Pancreas (tissue), 10 donors: ENCODE data around the gene WNK2. TPM values are rescaled to one million over a fixed set of nuclear protein-coding genes. Genes with fewer than 3 reads are reported as not detected.

ENCODE experiments used
- ATAC-seq, 4 donors: fragments of 200-7000 bp; cut with Tn5 transposase; one replicate each; pipeline versions ENCODE4 v1.8.0 to v1.9.1; 2020; ENCODE audit warnings: mild to moderate bottlenecking in 4 of 4, moderate library complexity in 4 of 4
- DNase-seq, 6 donors: peaks; one replicate each; pipeline ENCODE4 v3.0.0-alpha.2; 2020
- FAIRE-seq: peaks from 2 replicates; lab custom pipeline; 2012; peaks lifted over from hg19 to GRCh38; lab: Jason Lieb, UNC
- H3K27ac ChIP-seq, 4 donors: fragments of 200-600 bp; sonication (generic); 1 replicate in 3 of 4; 2 replicates in 1 of 4; pipeline versions ENCODE4 v1.5.0 to v1.8.0; 2020
- H3K27me3 ChIP-seq, 4 donors: fragments of 200-600 bp; one replicate each; pipeline ENCODE4 v1.8.0; 2021
- H3K36me3 ChIP-seq, 3 donors: fragments of 200-600 bp; sonication (generic) in 1 of 3; one replicate each; pipeline versions ENCODE4 v1.5.0 to v1.8.0; 2020 to 2021
- H3K4me1 ChIP-seq, 3 donors: fragments of 200-600 bp; one replicate each; pipeline ENCODE4 v1.8.0; 2021
- H3K4me3 ChIP-seq, 4 donors: fragments of 200-600 bp; sonication (generic) in 2 of 4; one replicate each; pipeline versions ENCODE4 v1.5.0 to v1.8.0; 2020 to 2021
- H3K9me3 ChIP-seq, 4 donors: fragments of 200-600 bp; one replicate each; pipeline ENCODE4 v1.8.0; 2021
- WGBS, 2 donors: extraction: QIAGEN DNeasy Blood & Tissue Kit; methylation state at CpG; one replicate each; pipeline ENCODE4 v1.1.7; 2013; 5-methylcytosine and 5-hydroxymethylcytosine counted together
- intact Hi-C, 3 donors: fragments of 100-400 bp; cut with DNase I; formaldehyde crosslinking; loops; one replicate each; pipeline versions ENCODE4 v1.11.1 to v1.14.2; 2022
- polyA plus RNA-seq, 2 donors: library from polyadenylated mRNA; stranded (reverse); fragments of 200-250 nt; gene quantifications; one replicate each; pipeline ENCODE4 v1.2.3, GENCODE V29; 2013
- total RNA-seq, 6 donors: library from RNA; stranded (reverse); fragmentation: NEBNext Ultra II Directional in 4 of 6; extraction: Animal tissue kit (Norgen Biotek cat#: 25700) in 4 of 6; gene quantifications; one replicate each; pipeline versions ENCODE4 v1.2.1 to v1.2.4, GENCODE V29; 2021 to 2023
- TF ChIP-seq, protein P1 (sequence below), 4 donors: fragments of 200-600 bp; sonication (generic) in 3 of 4; IDR thresholded peaks; one replicate each; pipeline versions ENCODE4 v1.5.0 to v1.8.0; 2021; ENCODE audit warnings: antibody characterized with exemption in 4 of 4
- donor health status: healthy with polysubstance abuse.
- donor health status: DM: no; HTN: no; CAD: no; lungs with moderate emphysema.
- donor health status: DM: no; HTN: no; CAD: no.
- donor health status: control.
- donor health status: control.
- donor health status: Bipolar disorder and iron deficiency.
- donor health status: DM: yes; HTN: yes; CAD: no.
- donor health status: DM: no; HTN: no; CAD: no.
- donor health status: DM: no; HTN: no; CAD: no.
- donor health status: DM: yes; HTN: yes; CAD: no.

Gene WNK2
- total and polyA plus RNA-seq, 8 donors = 53.5 to 121 (median 89.4) TPM

GRCh38 chr9:93194221-93194625, 10.3 kb downstream of the WNK2 start:
- no peak for DNase-seq
- no peak overlapping the region for H3K4me3 ChIP-seq
- H3K4me1 ChIP-seq = peaks cover 42 to 51% (median 50%) of the 10 kb centered on the region in 3 donors
- TF ChIP-seq, protein P1, sequence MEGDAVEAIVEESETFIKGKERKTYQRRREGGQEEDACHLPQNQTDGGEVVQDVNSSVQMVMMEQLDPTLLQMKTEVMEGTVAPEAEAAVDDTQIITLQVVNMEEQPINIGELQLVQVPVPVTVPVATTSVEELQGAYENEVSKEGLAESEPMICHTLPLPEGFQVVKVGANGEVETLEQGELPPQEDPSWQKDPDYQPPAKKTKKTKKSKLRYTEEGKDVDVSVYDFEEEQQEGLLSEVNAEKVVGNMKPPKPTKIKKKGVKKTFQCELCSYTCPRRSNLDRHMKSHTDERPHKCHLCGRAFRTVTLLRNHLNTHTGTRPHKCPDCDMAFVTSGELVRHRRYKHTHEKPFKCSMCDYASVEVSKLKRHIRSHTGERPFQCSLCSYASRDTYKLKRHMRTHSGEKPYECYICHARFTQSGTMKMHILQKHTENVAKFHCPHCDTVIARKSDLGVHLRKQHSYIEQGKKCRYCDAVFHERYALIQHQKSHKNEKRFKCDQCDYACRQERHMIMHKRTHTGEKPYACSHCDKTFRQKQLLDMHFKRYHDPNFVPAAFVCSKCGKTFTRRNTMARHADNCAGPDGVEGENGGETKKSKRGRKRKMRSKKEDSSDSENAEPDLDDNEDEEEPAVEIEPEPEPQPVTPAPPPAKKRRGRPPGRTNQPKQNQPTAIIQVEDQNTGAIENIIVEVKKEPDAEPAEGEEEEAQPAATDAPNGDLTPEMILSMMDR (IDR thresholded peaks at IDR 0.05) = no peak
- H3K9me3 ChIP-seq = no peaks in the 10 kb centered on the region
- FAIRE-seq = no peak
- H3K27ac ChIP-seq = peak overlapping the region; percentile 51 to 77 (median 59)
- no peaks in the 10 kb centered on the region for H3K36me3 ChIP-seq
- WGBS, 2 donors = 45% methylated on average over 1 of the region's 1 CpG
- intact Hi-C loops = no loop called here
- peak in 1 of 4 donors; percentile 3 for ATAC-seq
- no peaks in the 10 kb centered on the region for H3K27me3 ChIP-seq

DNA sequence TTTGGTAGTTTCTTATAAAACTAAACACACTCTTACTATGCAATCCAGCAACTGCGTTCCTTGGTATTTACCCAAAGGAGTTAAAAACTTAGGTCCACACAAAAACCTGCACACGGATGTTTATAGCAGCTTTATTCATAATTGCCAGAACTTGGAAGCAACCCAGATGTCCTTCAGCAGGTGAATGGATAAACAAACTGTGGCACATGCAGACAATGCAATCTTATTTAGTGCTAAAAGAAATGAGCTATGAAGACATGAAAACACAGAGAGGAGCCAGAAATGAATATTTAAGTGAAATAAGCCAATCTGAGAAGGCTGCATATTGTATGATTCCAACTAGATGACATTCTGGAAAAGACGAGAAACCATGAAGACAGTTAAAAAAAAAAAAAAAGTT, 10.7 kb downstream of the WNK2 start:
- 4 to 10% methylated on average over 3 of the region's 3 CpGs for WGBS, 2 donors
- intact Hi-C loops = loop anchor here in 1 of 3 donors (5.0 kb wide), 1 partner anchor 38 kb away; no protein-coding TSS in a partner anchor
- TF ChIP-seq, protein P1 (IDR thresholded peaks at IDR 0.05) = no peak
- FAIRE-seq (no peak), DNase-seq (no peak), ATAC-seq (peak in 3 of 4 donors; percentile 28 to 40 (median 31))
- no peak overlapping the region for H3K4me3 ChIP-seq
- H3K27me3 ChIP-seq = no peaks in the 10 kb centered on the region
- peak overlapping the region; percentile 2 to 77 (median 59) for H3K27ac ChIP-seq
- H3K36me3 ChIP-seq = no peaks in the 10 kb centered on the region
- H3K4me1 ChIP-seq = peaks cover 42 to 48% (median 46%) of the 10 kb centered on the region in 3 donors
- no peaks in the 10 kb centered on the region for H3K9me3 ChIP-seq

- H3K9me3 ChIP-seq = no peaks in the 10 kb centered on the region
- no peaks in the 10 kb centered on the region for H3K36me3 ChIP-seq
- ATAC-seq (no peak), DNase-seq (peak in 4 of 6 donors; percentile 13 to 49 (median 32)), FAIRE-seq (no peak)
- WGBS, 2 donors = 43 to 50% methylated on average over 9 of the region's 9 CpGs
- intact Hi-C loops = loop anchor here in 1 of 3 donors (5.0 kb wide), 1 partner anchor 36 kb away; no protein-coding TSS in a partner anchor
- H3K4me1 ChIP-seq = peaks cover 48 to 55% (median 49%) of the 10 kb centered on the region in 3 donors
- TF ChIP-seq, protein P1 (IDR thresholded peaks at IDR 0.05) = no peak
- H3K4me3 ChIP-seq = no peak overlapping the region
- H3K27ac ChIP-seq = peak overlapping the region; percentile 28 to 77 (median 70)
- no peaks in the 10 kb centered on the region for H3K27me3 ChIP-seq
These were observed 12.4 kb downstream of the WNK2 start for GRCh38 chr9:93196096-93197055.

DNA sequence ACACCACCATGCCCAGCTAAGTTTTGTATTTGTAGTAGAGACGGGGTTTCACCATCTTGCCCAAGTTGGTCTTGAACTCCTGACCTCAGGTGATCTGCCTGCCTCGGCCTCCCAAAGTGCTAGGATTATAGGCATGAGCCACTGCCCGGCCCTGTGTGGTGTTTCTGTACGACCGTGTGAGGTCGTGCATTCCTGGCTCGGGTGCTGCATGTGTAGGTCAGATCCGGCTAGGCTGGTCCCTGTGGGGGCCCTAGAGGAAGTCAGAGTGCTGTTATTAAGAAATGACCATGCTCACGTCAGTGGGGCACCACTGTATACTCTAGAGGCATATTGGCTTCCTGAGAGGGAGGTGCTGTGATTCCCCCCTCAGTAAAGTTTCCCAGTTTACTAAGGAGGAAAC, 13.7 kb downstream of the WNK2 start:
- DNase-seq (peak in 3 of 6 donors; percentile 25 to 54 (median 38)), FAIRE-seq (no peak), ATAC-seq (no peak)
- Histone ChIP-seq H3K9me3 (no peaks in the 10 kb centered on the region), H3K27ac (peak overlapping the region; percentile 28 to 77 (median 70)), H3K4me1 (peaks cover 54% of the 10 kb centered on the region in 3 donors), H3K27me3 (no peaks in the 10 kb centered on the region), H3K4me3 (no peak overlapping the region), H3K36me3 (no peaks in the 10 kb centered on the region)
- 54% methylated on average over 9 of the region's 9 CpGs for WGBS, 2 donors
- intact Hi-C loops = loop anchor here in 1 of 3 donors (5.0 kb wide), 1 partner anchor 35 kb away; no protein-coding TSS in a partner anchor
- TF ChIP-seq, protein P1 (IDR thresholded peaks at IDR 0.05) = no peak
